ENCODE results near the gene PPP1R36.

GRCh38 chr14:64632056-64632455 lies 82.3 kb downstream of the PPP1R36 start:
- TF ChIP-seq POLR2A (IDR thresholded peaks at IDR 0.05; ENCODE audit: low read depth, low read length) (no peak), POLR2AphosphoS5 (IDR thresholded peaks at IDR 0.05; ENCODE audit: low read depth, low read length) (no peak)
